Measurements from ENCODE around the gene CD2AP.

CD2AP gene

DNA sequence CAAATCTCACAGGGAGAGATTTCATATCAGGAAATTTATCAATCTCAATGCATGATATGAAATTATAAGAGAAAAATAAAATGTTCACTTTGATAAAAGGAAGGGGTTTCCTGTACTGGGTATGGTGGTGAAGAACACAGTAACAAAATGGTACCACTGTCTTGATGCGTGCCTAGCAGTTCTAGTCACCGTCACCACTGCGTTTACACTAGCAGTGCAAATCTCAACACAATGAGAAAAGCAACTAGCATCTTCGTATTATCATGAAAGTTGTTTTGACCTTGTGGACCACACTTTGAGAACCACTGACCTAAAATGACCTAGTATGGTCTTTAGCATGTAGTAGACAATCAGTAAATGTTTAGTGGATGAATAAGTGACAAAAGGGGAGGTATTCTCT lies 152.4 kb downstream of the CD2AP start:
- DNase-seq (ENCODE audit: low spot score): no peak
- TF ChIP-seq, protein P1, sequence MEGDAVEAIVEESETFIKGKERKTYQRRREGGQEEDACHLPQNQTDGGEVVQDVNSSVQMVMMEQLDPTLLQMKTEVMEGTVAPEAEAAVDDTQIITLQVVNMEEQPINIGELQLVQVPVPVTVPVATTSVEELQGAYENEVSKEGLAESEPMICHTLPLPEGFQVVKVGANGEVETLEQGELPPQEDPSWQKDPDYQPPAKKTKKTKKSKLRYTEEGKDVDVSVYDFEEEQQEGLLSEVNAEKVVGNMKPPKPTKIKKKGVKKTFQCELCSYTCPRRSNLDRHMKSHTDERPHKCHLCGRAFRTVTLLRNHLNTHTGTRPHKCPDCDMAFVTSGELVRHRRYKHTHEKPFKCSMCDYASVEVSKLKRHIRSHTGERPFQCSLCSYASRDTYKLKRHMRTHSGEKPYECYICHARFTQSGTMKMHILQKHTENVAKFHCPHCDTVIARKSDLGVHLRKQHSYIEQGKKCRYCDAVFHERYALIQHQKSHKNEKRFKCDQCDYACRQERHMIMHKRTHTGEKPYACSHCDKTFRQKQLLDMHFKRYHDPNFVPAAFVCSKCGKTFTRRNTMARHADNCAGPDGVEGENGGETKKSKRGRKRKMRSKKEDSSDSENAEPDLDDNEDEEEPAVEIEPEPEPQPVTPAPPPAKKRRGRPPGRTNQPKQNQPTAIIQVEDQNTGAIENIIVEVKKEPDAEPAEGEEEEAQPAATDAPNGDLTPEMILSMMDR (IDR thresholded peaks at IDR 0.05; ENCODE audit: extremely low read depth, missing control alignments): no peak

DNA sequence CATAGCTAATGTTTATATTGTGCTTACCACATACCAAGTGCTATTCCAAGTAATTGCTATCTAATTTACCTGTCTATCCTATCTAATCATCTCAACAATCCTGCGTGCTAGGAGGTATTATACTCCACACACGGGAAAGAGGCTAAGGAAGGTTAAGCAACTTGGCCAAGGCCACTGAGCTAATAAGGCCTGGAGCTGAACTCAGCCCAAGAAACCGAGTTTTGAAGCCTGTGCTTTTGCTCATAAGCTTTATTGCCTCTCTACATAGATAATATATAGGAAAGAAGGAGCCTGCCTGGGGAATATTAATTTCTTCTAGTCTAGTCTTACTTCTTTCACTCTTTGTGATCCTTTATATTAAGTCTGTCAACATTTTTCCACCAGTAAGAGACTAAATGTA lies 153.0 kb downstream of the CD2AP start:
- TF ChIP-seq, protein P1 (IDR thresholded peaks at IDR 0.05; ENCODE audit: extremely low read depth, missing control alignments): no peak

DNA sequence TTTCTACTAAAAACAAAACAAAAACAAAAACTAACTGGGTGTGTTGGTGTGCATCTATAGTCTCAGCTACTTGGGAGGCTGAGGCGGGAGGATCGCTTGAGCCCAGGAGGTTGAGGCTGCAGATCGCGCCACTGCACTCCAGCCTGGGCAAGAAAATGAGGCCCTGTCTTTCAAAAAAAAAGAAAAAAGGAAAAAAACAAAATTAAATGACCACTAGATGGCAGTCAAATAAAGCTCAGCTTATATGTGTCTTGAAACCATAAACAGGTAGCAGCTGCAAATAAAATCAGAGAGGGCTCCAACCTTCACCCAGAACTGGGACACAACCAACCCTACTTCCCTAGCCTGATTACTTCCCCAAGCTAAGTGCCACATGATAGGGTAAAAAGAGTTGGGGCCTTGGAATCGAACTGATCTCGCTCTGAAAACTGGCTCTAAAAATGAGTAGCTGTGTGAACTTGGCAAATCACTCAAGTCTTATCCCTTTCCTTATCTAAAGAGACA lies 153.7 kb downstream of the CD2AP start:
- TF ChIP-seq, protein P1 (IDR thresholded peaks at IDR 0.05; ENCODE audit: extremely low read depth, missing control alignments): peak; percentile 9
- DNase-seq (ENCODE audit: low spot score): peak; percentile 39

More for the DNA sequence above, 153.0 kb downstream of the CD2AP start:
- no peak for DNase-seq (ENCODE audit: low spot score)

DNA sequence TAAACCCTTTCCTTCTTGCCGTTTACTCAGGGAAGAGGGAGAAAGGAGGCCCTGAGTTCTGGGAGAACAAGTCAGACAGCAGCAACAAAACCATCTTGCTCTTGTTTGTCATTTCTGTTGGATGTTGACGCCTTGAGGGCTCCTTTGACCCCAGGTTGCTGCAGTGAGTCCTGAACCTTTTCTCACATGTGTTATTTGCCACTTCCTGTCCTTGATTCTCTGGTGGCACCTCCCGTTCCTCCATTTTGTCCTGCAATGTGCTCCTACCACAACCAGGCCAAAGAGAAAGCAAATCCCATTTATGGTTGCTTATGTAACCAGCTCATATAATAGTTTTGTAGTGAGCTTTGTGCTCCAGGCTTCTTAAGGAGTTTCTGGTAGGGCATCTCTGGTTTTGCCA lies 154.2 kb downstream of the CD2AP start:
- no peak for DNase-seq (ENCODE audit: low spot score)
- TF ChIP-seq, protein P1 (IDR thresholded peaks at IDR 0.05; ENCODE audit: extremely low read depth, missing control alignments): no peak

DNA sequence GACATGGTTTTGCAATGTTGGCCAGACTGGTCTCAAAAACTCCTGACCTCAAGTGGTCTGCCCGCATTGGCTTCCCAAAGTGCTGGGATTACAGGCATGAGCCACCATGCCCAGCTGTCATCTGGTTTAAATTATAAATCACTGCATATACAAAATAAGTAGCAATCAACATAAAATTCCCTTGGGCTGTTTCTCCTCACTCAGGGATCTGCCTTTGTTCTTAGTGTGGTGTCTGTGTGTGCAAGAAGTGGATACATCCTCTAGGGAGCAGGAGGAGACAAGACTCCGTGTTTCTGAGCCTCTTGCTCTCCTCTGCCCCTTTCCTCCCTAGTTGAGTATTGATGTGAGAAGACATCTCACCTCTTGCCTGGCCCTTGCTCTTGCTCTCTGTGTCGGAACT lies 155.6 kb downstream of the CD2AP start:
- TF ChIP-seq, protein P1 (IDR thresholded peaks at IDR 0.05; ENCODE audit: extremely low read depth, missing control alignments): peak; percentile 19
- DNase-seq (ENCODE audit: low spot score): no peak

DNA sequence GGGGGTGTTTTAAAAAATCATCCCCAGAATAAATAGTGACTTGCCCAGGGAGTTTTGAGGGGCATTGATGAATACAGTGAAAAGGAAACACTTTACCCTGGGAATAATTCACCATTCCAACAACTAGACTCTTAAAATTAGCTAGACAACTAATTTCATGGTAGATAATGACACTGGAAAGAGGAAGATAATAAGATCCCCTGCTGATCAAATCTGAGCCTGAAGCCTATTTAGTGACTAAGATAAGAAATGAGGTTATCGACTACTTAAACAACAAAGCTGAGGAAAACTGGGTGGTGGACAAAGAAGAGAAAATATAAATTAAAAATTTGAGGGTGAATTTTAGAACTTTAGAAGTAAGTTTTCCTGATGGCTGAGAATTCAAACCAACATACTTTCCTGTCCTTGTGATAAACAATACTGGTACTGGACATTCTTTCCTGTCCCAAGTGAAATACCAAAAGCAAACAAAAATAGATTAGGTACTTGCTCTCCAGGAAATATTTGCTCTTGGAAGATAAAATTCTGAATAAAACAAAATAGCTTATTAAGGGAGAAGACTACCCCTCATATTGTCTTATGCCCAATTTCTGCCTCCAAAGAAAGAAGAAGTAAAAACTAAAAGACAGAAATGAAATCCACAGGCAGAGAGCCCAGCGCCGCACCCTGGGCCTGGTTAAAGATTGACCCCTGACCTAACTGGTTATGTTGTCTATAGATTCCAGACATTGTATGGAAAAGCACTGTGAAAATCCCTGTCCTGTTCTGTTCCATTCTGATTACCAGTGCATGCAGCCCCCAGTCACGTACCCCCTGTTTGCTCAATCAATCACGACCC lies 156.8 kb downstream of the CD2AP start:
- no peak for DNase-seq (ENCODE audit: low spot score)
- TF ChIP-seq, protein P1 (IDR thresholded peaks at IDR 0.05; ENCODE audit: extremely low read depth, missing control alignments): no peak

DNA sequence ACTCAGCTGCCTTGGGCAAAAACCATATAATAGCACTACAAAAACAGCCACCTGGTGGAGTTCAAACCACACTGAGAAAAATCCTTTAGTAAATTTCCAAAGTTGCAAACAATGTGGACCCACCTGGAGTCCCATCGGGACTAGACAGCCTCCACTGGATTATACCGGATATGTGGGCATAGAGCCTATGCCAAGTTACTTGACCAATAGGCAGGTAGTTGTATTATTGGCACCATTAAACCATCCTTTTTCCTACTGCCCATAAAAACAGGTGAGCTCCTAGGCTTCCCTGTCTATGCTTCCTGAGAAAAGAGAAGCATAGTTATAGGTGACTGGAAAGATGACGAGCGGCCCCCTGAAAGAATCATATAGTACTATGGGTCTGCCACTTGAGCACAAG lies 169.1 kb downstream of the CD2AP start:
- no peak for DNase-seq (ENCODE audit: low spot score)
- TF ChIP-seq, protein P1 (IDR thresholded peaks at IDR 0.05; ENCODE audit: extremely low read depth, missing control alignments): no peak
